ENCODE results near the gene AMACR. TPM values are rescaled to one million over a fixed set of nuclear protein-coding genes. Genes with fewer than 3 reads are reported as not detected.

AMACR gene
- total and polyA plus RNA-seq, 7 donors: 1.5 to 14.4 (median 5.6) TPM

DNA sequence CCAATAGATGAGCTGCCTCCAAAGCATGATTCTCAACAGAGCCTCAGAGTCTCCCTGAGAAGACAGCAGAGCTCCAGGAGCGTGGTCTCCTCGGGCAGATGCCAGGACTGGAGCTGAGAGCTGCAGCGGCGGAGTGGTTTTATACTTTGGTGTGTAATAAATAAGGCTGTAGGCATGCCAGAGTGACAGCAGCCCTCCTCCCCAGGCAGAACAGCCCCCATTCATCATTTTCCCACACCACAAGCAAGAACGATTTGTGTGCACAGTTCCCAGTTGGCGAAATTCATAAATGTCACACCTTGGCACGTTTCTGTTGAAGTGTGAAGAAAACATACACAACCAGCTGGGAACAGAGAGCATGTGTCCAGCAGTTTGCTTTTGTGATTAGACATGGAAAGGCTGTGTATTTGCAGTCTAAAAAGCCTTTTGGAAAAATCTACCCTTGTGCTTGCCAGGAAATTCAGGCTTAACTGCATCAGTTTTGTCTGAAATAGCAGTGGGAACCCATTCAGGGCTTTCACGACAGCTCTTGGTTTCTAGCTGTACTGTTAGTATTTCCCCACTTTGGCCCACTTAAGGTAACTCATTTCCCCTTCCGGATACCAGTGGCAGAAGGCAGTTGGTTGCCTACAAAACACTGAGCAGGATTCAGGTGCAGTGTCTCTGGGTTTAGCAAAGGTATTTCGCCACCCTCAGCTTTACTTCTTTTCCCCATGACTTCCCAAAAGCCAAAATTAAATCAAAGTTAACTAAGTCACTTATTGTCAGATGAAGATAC, 35.4 kb upstream of the AMACR start, which contains the start of gene C1QTNF3:
C1QTNF3 (minus strand) TSS at position 115 of the 778 bp plus-strand sequence; CDS start at position 27, 88 bp downstream.
- WGBS, 3 donors: 20 to 36% (median 27%) methylated on average over 10 of the region's 10 CpGs

DNA sequence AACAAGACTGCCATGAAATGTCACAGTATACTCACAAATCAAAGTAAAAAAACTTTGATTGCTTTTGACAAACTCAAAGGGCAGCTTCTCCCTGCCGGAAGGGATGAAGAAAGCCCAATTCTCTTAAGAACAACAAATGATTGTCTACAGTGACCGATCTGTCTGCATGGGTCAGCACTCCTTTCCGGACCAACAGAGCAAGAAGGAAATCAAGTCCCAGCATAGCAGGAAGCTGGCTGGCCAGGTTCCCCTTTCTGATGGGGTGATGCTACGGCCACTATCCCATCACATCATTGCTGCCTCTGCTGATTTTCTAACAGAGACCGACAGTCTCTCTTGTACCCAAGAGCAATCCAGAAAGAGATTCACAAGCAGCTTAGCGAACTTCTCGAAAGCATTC, 34.5 kb upstream of the AMACR start:
- 18 to 23% (median 23%) methylated on average over 7 of the region's 7 CpGs for WGBS, 3 donors
- ATAC-seq: peak in 1 of 4 donors; percentile 27
- intact Hi-C loops (cut with DNase I): no loop called here
- no peak overlapping the region for H3K27ac ChIP-seq
- TF ChIP-seq, protein P1, sequence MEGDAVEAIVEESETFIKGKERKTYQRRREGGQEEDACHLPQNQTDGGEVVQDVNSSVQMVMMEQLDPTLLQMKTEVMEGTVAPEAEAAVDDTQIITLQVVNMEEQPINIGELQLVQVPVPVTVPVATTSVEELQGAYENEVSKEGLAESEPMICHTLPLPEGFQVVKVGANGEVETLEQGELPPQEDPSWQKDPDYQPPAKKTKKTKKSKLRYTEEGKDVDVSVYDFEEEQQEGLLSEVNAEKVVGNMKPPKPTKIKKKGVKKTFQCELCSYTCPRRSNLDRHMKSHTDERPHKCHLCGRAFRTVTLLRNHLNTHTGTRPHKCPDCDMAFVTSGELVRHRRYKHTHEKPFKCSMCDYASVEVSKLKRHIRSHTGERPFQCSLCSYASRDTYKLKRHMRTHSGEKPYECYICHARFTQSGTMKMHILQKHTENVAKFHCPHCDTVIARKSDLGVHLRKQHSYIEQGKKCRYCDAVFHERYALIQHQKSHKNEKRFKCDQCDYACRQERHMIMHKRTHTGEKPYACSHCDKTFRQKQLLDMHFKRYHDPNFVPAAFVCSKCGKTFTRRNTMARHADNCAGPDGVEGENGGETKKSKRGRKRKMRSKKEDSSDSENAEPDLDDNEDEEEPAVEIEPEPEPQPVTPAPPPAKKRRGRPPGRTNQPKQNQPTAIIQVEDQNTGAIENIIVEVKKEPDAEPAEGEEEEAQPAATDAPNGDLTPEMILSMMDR (IDR thresholded peaks at IDR 0.05): no peak
- peak overlapping the region; percentile 40 for H3K4me3 ChIP-seq
- no peaks in the 10 kb centered on the region for H3K27me3 ChIP-seq (ENCODE audit: insufficient read depth in 3 of 3, low read length in 2 of 3)
- peaks cover 33% of the 10 kb centered on the region for H3K4me1 ChIP-seq
- H3K36me3 ChIP-seq (ENCODE audit: insufficient read depth in 1 of 2, low read depth in 1 of 2): no peaks in the 10 kb centered on the region
- DNase-seq: peak in 1 of 2 donors; percentile 24
- H3K9me3 ChIP-seq: no peaks in the 10 kb centered on the region

More for the DNA sequence above, 35.4 kb upstream of the AMACR start, which contains the start of gene C1QTNF3:
- ATAC-seq (peak in 2 of 4 donors; percentile 32 to 47), DNase-seq (no peak)
- intact Hi-C loops (cut with DNase I): no loop called here
- H3K36me3 ChIP-seq (ENCODE audit: insufficient read depth in 1 of 2, low read depth in 1 of 2): no peaks in the 10 kb centered on the region
- H3K27ac ChIP-seq: no peak within 1 kb of the TSS
- H3K27me3 ChIP-seq (ENCODE audit: insufficient read depth in 3 of 3, low read length in 2 of 3): no peaks in the 10 kb centered on the region
- peak within 1 kb of the TSS; percentile 40 for H3K4me3 ChIP-seq
- TF ChIP-seq, protein P1 (IDR thresholded peaks at IDR 0.05): no peak
- H3K4me1 ChIP-seq: peaks cover 33% of the 10 kb centered on the region
- H3K9me3 ChIP-seq: no peaks in the 10 kb centered on the region

DNA sequence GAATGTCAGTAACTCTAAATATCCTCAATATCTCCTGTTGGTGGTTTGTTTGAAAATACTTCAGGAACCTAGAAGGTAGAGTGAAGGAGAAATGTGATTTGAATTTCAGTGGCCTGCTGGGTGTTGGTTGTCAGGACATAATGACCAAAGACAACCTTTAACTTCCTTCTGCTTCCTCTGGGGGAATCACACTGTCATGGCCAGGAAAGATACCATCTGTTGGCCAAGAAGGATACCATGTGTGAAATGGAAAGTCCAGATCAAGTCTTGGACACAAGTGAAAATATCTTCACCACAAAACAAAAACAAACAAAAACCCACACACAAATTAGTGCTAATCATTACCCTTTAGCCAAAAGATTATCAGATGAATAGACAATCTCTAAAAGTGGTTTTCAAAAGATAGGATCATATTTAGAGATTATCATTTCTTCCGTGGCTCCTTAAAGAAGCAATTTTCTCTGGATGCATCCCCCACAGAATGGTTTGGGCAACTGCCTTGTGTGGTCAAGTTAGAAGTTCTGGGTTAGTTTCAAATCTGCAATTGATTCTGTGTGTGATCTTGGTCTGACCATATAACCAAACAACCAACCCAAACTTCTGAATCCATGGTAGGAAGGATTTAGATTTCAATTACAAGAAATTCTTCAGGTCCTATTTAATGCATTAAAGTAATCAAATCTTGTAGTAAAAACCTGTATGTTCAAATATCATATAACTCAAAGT, 33.6 kb upstream of the AMACR start:
- H3K9me3 ChIP-seq: no peaks in the 10 kb centered on the region
- no peak overlapping the region for H3K27ac ChIP-seq
- no peak overlapping the region for H3K4me3 ChIP-seq
- TF ChIP-seq, protein P1 (IDR thresholded peaks at IDR 0.05): no peak
- intact Hi-C loops (cut with DNase I): no loop called here
- WGBS, 3 donors: 50 to 66% (median 60%) methylated on average over 1 of the region's 1 CpG
- no peak for ATAC-seq
- peaks cover 33% of the 10 kb centered on the region for H3K4me1 ChIP-seq
- H3K27me3 ChIP-seq (ENCODE audit: insufficient read depth in 3 of 3, low read length in 2 of 3): no peaks in the 10 kb centered on the region
- DNase-seq: no peak
- H3K36me3 ChIP-seq (ENCODE audit: insufficient read depth in 1 of 2, low read depth in 1 of 2): no peaks in the 10 kb centered on the region

DNA sequence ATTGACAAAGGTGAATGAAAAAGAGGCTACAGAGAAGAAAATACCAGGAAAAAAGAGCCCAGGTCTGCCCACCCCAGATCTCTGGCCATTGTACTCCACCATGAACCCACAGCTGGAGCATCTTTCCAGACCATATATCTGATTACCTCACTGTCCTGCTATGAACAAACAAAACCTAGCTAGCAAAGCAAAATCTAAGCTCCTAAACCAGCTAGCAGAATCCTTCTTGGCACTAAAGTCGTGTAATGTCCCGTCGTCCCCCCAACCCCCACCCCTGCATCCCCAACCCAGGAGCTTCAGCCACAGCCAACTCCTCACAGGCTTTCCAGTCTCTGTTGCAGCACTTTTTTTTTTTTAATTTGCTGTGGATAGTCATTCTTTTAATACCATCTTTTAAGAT, 32.6 kb upstream of the AMACR start:
- H3K36me3 ChIP-seq (ENCODE audit: insufficient read depth in 1 of 2, low read depth in 1 of 2): no peaks in the 10 kb centered on the region
- TF ChIP-seq, protein P1 (IDR thresholded peaks at IDR 0.05): no peak
- DNase-seq: no peak
- H3K4me3 ChIP-seq: no peak overlapping the region
- H3K4me1 ChIP-seq: peaks cover 25% of the 10 kb centered on the region
- 43 to 73% (median 49%) methylated on average over 3 of the region's 3 CpGs for WGBS, 3 donors
- no peak overlapping the region for H3K27ac ChIP-seq
- H3K9me3 ChIP-seq: no peaks in the 10 kb centered on the region
- no peak for ATAC-seq
- H3K27me3 ChIP-seq (ENCODE audit: insufficient read depth in 3 of 3, low read length in 2 of 3): no peaks in the 10 kb centered on the region
- intact Hi-C loops (cut with DNase I): no loop called here
